ENCODE measurements around the gene SPATS1. TPM values are rescaled to one million over a fixed set of nuclear protein-coding genes. Genes with fewer than 3 reads are reported as not detected.

The SPATS1 gene
- total and polyA plus RNA-seq, 2 of the 13 experiments (the other 11 are each of a cell fraction or from before 2014, with no cell fraction given) = not detected

DNA sequence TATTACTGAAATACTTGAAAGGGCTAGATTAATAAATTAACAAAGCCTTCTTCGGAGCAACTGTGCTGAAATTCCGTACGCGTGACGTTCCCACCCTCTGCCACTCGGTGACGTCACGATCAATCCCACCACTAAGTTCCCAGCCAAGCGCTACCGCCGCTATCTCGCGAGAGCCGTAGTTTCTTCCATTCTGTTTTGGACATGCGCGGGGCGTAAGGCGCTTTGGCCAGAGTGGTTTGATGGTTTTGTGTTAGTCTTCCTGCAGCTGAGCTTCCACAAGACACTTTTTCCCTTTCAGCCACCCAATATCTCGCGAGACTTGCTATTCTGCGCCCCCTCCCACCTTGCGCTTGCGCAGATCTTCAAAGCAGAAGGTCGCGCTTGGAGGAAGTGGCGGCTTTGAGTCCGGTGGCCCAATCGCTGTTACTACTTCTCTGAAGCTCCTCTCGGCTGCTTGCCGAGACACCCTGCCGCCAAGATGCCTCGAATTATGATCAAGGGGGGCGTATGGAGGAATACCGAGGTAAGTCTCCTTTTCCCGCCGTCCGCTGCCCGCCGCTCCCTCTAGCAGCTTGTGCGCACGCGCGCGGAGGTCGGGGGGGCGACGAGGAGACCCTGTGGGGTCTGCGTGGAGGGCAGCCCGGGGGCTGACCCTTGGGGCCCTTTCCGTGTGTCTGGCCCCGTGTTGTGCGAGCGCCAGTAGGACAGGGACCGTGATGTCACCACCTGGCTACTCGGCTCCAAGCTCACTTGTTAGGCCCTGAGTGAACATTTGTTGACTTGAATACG lies 45.1 kb downstream of the SPATS1 start, which contains the start of gene CDC5L (continued):
- TF ChIP-seq, protein P1, sequence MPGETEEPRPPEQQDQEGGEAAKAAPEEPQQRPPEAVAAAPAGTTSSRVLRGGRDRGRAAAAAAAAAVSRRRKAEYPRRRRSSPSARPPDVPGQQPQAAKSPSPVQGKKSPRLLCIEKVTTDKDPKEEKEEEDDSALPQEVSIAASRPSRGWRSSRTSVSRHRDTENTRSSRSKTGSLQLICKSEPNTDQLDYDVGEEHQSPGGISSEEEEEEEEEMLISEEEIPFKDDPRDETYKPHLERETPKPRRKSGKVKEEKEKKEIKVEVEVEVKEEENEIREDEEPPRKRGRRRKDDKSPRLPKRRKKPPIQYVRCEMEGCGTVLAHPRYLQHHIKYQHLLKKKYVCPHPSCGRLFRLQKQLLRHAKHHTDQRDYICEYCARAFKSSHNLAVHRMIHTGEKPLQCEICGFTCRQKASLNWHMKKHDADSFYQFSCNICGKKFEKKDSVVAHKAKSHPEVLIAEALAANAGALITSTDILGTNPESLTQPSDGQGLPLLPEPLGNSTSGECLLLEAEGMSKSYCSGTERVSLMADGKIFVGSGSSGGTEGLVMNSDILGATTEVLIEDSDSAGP (CRISPR knock-in tag; IDR thresholded peaks at IDR 0.05; ENCODE audit: borderline replicate concordance) = peak; percentile 85
- TF ChIP-seq, protein P2, sequence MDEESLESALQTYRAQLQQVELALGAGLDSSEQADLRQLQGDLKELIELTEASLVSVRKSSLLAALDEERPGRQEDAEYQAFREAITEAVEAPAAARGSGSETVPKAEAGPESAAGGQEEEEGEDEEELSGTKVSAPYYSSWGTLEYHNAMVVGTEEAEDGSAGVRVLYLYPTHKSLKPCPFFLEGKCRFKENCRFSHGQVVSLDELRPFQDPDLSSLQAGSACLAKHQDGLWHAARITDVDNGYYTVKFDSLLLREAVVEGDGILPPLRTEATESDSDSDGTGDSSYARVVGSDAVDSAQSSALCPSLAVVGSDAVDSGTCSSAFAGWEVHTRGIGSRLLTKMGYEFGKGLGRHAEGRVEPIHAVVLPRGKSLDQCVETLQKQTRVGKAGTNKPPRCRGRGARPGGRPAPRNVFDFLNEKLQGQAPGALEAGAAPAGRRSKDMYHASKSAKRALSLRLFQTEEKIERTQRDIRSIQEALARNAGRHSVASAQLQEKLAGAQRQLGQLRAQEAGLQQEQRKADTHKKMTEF (CRISPR knock-in tag; IDR thresholded peaks at IDR 0.05) = peak; percentile 90
- TF ChIP-seq, protein P3, sequence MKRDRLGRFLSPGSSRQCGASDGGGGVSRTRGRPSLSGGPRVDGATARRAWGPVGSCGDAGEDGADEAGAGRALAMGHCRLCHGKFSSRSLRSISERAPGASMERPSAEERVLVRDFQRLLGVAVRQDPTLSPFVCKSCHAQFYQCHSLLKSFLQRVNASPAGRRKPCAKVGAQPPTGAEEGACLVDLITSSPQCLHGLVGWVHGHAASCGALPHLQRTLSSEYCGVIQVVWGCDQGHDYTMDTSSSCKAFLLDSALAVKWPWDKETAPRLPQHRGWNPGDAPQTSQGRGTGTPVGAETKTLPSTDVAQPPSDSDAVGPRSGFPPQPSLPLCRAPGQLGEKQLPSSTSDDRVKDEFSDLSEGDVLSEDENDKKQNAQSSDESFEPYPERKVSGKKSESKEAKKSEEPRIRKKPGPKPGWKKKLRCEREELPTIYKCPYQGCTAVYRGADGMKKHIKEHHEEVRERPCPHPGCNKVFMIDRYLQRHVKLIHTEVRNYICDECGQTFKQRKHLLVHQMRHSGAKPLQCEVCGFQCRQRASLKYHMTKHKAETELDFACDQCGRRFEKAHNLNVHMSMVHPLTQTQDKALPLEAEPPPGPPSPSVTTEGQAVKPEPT (CRISPR knock-in tag; IDR thresholded peaks at IDR 0.05; ENCODE audit: low read depth) = peak; percentile 30; the same call in 1 of the 2 replicates
- TF ChIP-seq SMC3 (IDR thresholded peaks at IDR 0.05; ENCODE audit: low read length) = no peak
- TF ChIP-seq TAF15 (IDR thresholded peaks at IDR 0.05; ENCODE audit: low read depth, low read length, poor library complexity, severe bottlenecking) = peak; percentile 33
- TF ChIP-seq TARDBP (CRISPR knock-in tag; IDR thresholded peaks at IDR 0.05) = peak; percentile 89
- peak; percentile 88; the same call in 1 of the 2 replicates for TF ChIP-seq AFF4 (CRISPR knock-in tag; IDR thresholded peaks at IDR 0.05)
- no peak for TF ChIP-seq CBX2 (IDR thresholded peaks at IDR 0.05; ENCODE audit: low read depth, low read length)
- 0 out of 2 replicates have a peak, but pooled peaks have one; percentile 79 for TF ChIP-seq CBX2 (CRISPR knock-in tag; IDR thresholded peaks at IDR 0.05; ENCODE audit: low read depth)
- peak; percentile 67 for TF ChIP-seq ZNF235 (CRISPR knock-in tag; IDR thresholded peaks at IDR 0.05; ENCODE audit: borderline replicate concordance)
- TF ChIP-seq TEAD3 (CRISPR knock-in tag; optimal IDR thresholded peaks at IDR 0.05; ENCODE audit: borderline replicate concordance) = peak; percentile 61
- TF ChIP-seq CSRNP1 (CRISPR knock-in tag; IDR thresholded peaks at IDR 0.05) = no peak; the same call in 1 of the 2 replicates
- peak; percentile 55; the same call in 1 of the 2 replicates for TF ChIP-seq ZNF264 (CRISPR knock-in tag; IDR thresholded peaks at IDR 0.05)
- 0 out of 2 replicates have a peak, but pooled peaks have one; percentile 45 for TF ChIP-seq ZFYVE20 (CRISPR knock-in tag; IDR thresholded peaks at IDR 0.05; ENCODE audit: borderline replicate concordance, low read depth)
- TF ChIP-seq ATF3 (CRISPR knock-in tag; IDR thresholded peaks at IDR 0.05) = peak; percentile 51; the same call in 1 of the 2 replicates
- TF ChIP-seq HOXA3 (CRISPR knock-in tag; IDR thresholded peaks at IDR 0.05) = peak; percentile 100

All from HepG2 (cell line).